Measurements from ENCODE around the gene TBC1D2B. TPM values are rescaled to one million over a fixed set of nuclear protein-coding genes. Genes with fewer than 3 reads are reported as not detected.
"Not testable (repeated sequence)": the region's sequence is repeated elsewhere in the genome, so short reads cannot be mapped to it uniquely, and the experiment has no call there.

TBC1D2B gene
- total RNA-seq, 1 experiment from 2014 or later = 18.7 TPM

DNA sequence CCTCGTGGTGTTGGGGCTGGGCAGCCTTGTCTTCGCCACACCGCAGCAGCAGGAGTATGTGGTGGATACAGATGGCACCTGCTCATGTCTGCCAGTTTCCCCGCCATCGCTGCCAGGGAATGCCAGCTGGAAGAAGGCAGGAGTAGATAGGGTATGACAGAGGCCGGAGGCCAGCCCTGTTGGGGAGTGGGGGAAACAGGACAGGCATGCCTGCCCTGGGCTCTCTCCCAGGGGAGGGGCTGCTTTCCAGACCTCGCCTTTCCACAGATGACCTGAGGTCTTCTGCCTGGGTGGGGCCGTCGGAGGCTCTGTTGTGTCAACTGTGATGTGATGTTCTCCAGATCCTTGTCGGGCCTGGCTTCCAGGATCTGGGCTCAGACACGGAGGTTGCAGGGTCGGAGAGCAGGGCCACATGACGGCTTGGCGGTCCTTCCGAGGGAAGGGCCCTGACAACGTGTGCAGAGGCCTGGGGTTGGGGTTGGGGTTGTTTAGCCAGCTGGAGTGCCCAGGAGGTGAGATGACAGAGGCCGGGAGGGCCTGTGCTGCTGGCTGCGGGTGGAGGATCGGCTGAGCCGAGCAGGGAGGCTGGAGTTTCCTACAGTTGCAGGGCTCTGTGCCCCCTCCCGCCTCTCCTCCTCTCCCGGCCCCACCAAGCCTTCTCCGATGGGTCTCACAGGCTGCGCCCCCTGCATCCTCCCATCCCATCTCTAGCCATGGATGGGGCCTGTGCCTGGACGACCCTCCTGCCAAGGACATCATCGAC is 102.0 kb downstream of the TBC1D2B start:
- DNase-seq (ENCODE audit: low read depth) = no peak

DNA sequence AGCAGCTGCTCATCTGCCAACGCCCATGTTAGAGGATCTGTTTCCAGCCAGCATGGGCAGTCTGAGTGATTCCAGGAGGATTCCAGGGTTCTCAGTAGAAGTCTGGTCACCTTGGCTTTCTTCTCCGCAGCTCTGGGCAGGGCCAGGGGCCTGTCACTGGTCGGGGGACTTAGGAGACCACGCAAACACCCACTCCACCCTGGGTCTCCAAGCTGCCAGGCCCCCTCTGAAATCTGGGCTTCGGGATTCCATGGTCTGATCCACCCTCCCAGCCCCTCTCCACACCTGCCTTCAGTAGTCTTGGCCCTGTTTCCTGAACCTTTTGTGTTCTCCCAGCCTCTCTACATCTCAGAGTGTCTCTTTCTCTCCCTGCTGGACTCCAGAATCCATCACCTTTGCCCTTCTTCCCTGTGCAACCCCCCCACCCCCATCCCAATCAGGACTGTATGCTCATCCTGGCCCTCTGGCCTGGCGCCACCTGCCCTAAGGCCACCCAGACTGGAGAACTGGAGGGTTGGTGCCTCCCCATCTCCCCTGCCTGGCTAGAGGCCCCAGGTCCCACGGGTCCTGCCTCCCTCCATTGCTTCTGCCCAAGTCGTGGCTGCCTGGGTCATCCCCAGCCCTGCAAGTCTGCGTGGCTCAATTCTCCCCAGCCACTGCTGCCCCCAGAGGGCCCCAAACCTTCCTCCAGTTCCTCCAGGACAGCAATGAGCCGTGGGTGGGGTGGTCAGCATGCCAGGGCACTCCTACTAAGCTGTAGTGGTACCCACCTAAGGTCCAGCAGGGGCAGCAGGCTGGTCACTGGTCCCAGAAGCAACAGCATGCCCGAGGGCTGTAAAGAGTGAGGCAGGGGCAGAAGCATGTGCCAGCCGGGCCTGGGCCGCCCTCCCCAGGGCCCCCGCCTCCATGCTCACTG is 102.8 kb downstream of the TBC1D2B start:
- DNase-seq (ENCODE audit: low read depth) = no peak

GRCh38 chr15:77974098-77974414 is 103.5 kb downstream of the TBC1D2B start:
- peak; percentile 85 for DNase-seq (ENCODE audit: low read depth)

GRCh38 chr15:77973273-77974097 is 104.0 kb downstream of the TBC1D2B start:
- not testable (repeated sequence) for DNase-seq (ENCODE audit: low read depth)

DNA sequence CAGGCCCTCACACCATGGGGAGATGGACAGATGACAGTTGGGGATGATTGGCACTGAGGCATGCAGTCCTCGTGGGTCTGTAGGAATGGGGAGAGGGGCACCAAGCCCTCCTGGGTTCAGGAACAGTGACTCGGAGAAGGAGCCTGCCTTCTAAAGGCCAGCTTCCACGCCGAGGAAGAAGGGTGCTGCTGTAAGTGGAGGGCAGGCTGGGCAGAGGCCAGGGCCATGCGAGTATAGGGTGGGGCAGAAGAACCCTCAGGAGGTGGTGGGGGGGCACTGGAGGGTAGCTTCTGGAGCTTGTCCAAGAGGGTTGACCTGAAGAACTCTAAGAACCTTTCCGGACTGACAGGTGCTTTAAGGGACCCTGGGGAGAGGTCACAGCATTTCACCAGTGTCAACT is 104.8 kb downstream of the TBC1D2B start:
- DNase-seq (ENCODE audit: low read depth) = not testable (repeated sequence)

DNA sequence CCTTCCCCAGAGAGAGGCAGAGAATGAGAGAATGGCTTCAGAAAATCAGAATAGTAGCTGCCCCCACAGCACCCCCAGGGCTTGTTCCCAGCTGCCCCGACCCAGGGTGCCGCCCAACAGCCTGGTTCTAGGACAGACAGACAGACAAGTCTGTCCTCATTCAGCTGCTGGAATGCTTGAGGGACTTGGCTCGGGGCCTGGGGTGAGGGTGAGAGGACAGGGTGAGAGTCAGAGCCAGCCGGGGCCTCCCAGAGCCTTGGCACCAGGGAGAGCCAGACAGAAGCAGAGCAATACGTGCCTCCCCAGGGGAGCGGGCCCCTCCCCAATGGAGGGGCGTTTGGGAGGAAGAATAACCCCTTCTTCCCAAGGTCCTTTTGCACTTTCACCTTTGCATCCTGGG is 105.6 kb downstream of the TBC1D2B start:
- not testable (repeated sequence) for DNase-seq (ENCODE audit: low read depth)

DNA sequence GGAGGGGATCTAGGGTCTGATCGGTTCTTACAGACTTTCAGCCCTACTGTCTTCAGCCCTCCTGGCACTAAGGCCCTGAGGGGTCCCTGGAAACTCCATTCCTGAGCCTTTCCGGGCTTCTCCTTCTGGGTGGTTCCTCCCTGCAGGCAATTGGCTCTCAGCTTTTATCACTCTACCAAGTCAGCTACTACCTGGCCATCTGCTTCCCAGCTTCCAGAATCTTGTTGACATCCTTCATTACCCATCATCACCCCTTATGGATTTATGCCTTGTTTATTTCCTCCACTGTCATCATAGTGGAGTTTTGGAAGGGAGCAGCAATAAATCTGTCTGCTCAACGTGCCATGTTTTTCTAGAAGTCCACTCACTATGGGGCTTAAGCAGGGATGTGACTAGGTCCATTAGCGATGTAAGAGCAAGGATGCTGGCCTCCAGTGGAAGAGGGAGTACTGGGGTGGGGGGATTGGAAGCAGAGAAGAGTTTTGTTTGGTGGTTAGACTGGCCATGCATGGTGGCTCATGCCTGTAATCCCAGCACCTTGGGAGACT is 106.6 kb downstream of the TBC1D2B start:
- DNase-seq (ENCODE audit: low read depth) = not testable (repeated sequence)

DNA sequence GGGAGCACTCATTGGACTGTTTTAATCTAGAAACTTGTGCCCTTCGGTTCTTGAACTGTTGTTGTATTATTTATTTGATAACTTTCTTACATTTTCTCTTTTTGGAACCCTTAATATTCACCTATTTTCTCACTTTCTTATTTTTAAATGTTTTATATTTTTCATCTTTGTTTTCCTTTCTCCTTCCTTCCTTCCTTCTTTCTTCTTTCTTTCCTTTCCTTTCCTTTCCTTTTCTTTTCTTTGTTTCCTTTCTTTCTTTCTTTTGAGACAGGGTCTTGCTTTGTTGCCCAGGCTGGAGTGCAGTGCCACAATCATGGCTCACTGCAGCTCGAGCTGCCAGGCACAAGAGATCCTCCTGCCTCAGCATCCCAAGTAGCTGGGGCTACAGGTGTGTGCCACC is 108.5 kb downstream of the TBC1D2B start:
- DNase-seq (ENCODE audit: low read depth) = no peak

- no peak for DNase-seq (ENCODE audit: low read depth)
Observed at GRCh38 chr15:77967798-77968197, 109.7 kb downstream of the TBC1D2B start.

- not testable (repeated sequence) for DNase-seq (ENCODE audit: low read depth)
Observed at GRCh38 chr15:77967235-77967615, 110.3 kb downstream of the TBC1D2B start.

DNA sequence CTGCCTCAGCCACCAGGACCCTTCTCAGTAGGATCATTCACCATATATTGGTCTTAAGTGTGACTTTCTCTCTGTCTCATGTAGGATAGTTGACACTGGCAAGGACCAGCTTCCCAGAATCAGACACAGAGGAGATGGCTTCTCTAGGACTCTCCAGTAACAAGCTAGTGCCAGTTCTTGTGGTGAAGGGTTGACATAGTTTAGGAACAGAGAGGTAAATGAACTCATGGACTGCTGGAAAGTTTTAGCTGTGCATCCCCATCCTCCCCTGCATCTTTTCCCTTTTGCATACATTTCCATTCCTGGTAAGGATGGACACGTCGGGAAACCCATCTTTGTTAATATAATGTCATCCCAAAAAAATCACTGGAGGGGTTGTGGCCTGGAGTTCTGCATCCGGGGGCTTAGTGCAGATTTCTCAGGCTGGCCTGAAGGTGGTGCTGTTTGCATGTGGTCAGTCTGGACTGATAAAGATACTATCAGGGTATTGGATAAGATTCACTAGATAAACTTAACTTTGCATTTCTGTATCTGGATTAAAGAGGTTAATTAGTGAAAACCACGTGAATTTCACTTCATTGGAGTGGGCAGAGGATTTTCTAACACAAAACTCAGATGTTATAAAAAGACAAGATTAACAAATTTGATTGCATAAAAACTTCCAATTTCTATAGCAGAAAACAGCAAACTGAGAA is 110.8 kb downstream of the TBC1D2B start:
- peak; percentile 43 for DNase-seq (ENCODE audit: low read depth)

DNA sequence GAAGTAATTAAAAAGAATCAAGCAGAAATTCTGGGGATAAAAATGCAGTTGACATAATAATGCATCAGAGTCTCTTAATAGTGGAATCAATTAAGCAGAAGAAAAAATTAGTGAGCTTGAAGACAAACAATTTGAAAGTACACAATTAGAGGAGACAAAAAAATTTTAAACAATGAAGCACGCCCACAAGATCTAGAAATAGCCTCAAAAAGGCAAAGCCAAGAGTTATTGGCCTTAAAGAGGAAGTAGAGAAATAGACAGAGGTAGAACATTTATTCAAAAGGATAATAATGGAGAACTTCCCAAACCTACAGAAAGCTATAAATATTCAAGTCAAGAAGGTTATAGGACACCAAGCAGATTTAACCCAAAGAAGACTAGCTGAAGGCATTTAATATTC is 113.3 kb downstream of the TBC1D2B start:
- no peak for DNase-seq (ENCODE audit: low read depth)

DNA sequence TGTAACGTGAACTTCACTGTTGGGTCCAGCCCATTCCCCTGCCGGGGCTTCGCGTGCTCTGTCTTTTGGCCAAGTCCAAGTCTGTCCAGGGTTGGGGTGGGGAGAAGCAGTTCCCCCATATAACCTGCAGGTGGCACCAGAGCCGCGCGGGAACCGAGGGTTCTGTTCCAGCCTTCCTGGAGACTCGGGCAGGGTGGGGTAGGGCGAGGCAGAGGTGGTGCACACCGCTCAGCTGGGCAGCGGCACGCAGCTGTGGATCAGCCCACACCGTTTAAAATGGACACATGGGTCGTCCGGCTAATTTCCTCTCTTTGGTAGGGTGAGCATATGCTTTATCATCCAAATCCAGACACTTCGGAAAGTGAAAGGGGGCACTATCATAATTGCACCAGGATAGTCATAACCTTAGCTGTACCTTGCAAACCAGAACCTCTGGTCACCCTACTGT is 118.1 kb downstream of the TBC1D2B start:
- DNase-seq (ENCODE audit: low read depth) = peak; percentile 54

- DNase-seq (ENCODE audit: low read depth) = not testable (repeated sequence)
Observed at GRCh38 chr15:77958716-77959431, 118.6 kb downstream of the TBC1D2B start.

DNA sequence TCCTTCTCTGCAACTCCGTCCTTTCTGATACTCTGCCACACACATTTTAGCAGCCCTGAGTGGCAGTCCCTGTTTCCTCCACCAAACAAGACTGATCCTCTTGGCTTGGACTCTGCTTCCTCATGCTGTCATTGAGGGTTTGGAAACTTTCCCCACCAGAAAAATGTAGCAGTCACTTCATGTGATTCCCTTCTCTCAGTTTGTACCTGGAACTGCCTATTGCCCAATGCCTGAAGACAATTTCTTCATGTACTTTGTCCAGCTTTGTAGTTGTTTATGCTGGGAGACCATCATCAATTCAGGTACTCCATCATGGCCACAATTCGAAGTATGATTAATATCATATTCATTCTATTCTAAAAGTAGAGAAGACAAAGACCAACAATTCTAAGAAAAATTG is 119.5 kb downstream of the TBC1D2B start:
- DNase-seq (ENCODE audit: low read depth) = not testable (repeated sequence)

- DNase-seq (ENCODE audit: low read depth) = peak; percentile 67
Observed at GRCh38 chr15:77953926-77954325, 123.6 kb downstream of the TBC1D2B start.

DNA sequence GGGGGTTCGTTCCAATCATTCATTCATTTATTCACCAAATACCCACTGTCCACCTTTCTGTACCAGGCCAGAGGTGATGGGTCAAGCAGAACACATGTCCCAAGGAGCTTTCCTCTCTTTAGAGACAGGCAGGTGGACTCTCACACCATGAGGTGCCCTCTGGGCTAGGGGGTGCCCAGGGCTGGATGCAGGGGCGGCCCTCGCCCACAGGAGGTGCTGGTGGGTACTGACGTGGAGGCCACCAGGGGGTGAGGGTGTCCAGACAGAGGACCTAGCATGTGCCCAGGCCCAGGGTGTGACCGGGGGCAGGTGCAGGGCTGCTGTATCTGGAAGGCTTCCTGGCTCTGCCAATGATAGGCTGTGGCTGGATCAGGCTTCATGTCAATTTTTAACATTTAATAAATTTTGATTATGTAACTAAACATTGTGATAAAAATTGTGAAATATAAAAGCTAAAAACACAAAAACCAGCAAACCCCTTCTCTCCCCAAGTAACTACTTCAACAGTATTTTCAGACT is 124.5 kb downstream of the TBC1D2B start:
- not testable (repeated sequence) for DNase-seq (ENCODE audit: low read depth)

GRCh38 chr15:77951105-77951786 is 126.3 kb downstream of the TBC1D2B start:
- not testable (repeated sequence) for DNase-seq (ENCODE audit: low read depth)

GRCh38 chr15:77950470-77950869 is 127.0 kb downstream of the TBC1D2B start:
- DNase-seq (ENCODE audit: low read depth) = not testable (repeated sequence)

Measured in M059J (cell line).